ENCODE data around the gene PLA2G2F.

The PLA2G2F gene, protein sequence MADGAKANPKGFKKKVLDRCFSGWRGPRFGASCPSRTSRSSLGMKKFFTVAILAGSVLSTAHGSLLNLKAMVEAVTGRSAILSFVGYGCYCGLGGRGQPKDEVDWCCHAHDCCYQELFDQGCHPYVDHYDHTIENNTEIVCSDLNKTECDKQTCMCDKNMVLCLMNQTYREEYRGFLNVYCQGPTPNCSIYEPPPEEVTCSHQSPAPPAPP

DNA sequence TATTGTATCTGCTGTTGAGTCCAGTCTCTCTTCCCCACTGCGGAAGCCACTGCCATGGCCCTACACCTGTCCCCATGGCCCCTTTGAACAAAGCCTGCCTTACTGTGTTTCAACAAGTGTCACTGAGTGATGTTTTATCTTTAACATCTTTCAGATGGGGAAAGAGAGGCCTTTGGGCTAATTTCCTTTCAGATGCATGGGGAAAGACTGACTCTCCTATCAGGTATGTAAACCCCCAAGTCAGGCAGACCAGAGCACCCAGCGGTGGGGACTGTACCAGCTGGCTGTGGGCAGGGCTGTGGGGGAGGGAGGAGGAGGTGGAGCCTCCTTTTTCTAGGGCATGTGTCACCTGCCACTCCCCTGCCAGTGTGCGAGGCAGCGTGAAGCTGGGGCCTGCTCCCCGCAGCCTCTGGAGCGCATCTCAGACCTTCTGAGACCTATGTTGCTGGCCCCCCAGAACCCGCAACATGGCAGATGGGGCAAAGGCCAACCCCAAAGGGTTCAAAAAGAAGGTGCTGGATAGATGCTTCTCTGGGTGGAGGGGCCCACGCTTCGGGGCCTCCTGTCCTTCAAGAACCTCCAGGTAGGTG lies at the start of gene PLA2G2F:
PLA2G2F (plus strand) TSS at position 363 of the 590 bp plus-strand sequence; CDS start at position 468, 105 bp downstream.
- no peak for DNase-seq (ENCODE audit: low read depth in 2 of 2)

DNA sequence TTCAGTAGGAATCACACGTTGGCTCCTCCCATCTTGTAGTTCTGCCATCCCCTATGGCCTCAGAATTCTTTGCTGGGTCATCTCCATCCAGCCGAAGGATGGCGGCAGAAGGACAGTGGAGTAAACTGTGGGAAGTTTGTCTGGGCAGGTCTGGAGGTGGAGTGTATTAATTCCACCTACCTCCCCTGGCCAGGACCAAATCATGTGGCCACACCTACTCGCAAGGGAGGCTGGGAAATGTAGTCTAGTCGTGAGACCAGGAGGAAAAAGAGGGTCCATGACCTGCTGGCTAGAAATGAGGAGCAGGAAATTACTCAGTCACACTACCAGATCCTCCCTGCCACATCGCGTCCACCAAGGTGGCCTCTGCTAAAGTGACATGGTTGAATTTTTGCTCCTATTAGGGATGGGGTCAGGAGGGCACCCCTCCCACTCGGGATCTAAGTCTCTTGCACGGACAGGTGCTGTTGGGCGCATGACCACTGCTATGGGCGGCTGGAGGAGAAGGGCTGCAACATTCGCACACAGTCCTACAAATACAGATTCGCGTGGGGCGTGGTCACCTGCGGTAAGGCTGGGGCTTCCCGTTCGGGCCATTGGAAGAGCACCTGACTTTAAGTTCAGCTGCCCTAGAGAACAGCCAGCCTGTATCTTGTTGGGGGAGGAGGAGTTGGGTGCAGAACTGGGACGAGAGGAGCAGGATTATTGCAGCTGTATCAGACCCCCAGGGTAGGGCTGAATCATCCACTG lies 49.6 kb upstream of the PLA2G2F start:
- DNase-seq (ENCODE audit: low read depth in 2 of 2): no peak

DNA sequence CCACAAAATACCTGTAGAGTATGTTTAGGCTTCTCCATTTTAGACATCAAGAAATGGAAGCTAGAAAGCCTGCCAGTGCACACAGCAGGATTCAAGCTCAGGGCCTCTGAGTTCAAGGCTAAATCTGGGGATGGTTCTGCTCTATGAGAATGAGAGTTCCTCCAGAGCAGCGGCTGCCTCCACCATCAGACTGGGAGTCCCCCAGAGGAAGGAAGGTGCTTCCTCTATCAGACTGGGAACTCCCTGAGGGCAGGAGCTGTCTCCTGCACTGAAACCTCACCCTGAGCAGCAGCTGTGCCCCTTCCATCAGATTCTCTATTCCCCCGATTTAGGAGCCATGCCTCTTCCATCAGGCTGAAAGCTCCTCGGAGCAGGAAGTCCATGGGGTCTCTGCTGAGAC lies 49.0 kb upstream of the PLA2G2F start:
- no peak for DNase-seq (ENCODE audit: low read depth in 2 of 2)

DNA sequence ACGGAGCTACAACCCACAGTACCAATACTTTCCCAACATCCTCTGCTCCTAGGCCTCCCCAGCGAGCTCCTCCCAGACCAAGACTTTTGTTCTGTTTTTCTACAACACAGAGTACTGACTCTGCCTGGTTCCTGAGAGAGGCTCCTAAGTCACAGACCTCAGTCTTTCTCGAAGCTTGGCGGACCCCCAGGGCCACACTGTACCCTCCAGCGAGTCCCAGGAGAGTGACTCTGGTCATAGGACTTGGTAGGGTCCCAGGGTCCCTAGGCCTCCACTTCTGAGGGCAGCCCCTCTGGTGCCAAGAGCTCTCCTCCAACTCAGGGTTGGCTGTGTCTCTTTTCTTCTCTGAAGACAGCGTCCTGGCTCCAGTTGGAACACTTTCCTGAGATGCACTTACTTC lies 48.5 kb upstream of the PLA2G2F start:
- no peak for DNase-seq (ENCODE audit: low read depth in 2 of 2)

DNA sequence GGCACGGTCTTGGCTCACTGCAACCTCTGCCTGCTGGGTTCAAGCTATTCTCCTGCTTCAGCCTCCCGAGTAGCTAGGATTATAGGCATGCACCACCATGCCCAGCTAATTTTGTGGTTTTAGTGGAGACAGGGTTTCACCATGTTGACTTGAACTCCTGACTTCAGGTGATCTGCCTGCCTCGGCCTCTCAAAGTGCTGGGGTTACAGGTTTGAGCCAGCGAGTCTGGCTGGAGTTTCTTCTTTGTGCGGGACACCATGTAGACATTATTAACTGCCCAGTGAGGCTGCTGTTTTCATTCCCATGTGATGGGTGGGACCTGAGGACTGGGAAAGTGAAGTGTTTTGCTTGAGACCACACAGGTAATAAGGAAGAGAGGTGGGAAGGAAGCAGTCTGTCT lies 45.8 kb upstream of the PLA2G2F start:
- DNase-seq (ENCODE audit: low read depth in 2 of 2): no peak

DNA sequence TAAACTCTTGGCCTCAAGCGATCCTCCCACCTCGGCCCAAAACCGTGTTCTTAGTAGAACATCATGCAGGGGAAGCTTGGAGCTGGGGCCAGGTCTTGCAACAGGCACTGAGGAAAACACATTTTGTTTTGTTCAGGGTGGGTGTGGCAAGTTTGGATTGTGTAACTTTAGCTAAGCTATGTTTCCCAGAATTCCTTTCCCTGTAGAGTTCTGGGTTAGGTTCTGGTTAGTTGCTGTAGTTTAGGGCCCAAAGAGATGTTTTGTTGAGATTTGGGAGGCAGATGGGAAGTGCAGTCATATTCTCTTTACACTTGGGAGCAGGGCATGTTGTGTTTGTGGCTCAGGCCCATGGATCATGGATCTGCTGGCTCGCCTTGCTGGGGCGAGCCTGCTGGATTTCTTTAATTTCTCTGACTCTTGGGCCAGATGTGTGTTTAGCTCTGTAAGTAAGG lies 45.2 kb upstream of the PLA2G2F start:
- DNase-seq (ENCODE audit: low read depth in 2 of 2): no peak

DNA sequence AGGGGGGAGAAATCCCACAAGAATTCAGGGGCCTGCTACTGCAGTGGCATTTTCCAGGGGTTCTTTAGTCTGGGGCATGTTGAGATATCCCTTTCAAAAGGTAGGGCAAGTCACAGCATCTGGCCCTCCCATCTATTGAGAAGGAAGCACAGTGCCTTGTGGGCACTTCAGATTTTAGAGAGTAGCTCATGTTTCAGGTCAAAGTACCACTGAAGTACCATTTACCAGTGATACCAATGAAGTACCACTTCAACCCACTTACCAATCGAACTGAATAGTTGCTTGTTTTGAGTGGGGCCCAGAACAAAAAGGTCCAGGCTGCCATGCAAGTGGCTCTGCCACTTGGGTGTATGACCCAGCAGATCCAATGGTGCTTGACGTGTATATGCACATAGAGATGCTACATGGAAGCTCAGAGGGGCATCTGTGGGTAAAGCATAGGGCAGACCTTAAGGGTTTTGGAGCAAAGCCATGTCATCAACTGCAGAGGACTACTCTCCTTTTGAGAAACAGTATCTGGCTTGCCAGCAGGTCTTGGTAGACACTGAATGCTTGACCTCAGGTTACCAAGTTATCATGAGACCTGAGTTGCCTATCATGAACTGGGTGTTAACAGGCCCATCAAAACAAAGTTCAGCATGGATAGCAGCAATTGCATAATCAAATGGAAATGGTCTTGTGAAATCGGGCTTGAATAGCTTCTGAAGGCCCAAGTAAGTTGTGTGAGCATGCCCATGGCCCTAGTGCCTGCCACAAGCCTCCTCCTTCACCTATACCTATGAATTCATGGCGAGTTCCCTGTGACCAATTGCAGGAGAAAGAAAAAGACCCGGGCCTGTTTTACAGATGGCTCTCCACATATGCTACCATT lies 43.3 kb upstream of the PLA2G2F start:
- DNase-seq (ENCODE audit: low read depth in 2 of 2): no peak

DNA sequence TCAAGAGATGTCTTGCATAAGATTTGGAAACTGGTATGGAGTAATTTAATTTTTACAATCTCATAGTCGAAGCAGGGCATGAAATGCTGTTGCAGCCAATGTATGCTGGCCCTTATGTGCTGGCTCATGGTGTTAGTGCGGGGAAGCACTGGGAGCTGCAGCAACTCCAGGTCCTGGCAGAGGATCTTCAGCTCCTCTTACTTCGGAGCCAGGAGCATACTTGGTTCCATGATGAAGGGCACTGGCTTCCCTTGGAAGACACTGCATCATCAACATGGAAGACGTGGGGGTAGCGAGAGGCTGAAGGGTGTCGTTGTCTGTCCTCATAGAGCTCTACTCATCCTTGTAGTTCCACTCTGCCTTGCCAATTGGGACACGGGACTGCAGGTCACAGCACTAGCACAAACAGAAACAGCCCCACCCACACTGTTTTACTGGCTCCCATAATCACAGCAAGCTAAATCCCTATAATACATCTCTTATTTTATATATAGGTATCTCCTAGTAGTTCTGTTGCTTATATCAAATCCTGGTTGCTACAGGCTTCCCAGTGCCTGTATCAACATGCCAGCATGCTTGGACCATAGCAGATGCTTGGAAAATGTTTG lies 42.2 kb upstream of the PLA2G2F start:
- no peak for DNase-seq (ENCODE audit: low read depth in 2 of 2)

DNA sequence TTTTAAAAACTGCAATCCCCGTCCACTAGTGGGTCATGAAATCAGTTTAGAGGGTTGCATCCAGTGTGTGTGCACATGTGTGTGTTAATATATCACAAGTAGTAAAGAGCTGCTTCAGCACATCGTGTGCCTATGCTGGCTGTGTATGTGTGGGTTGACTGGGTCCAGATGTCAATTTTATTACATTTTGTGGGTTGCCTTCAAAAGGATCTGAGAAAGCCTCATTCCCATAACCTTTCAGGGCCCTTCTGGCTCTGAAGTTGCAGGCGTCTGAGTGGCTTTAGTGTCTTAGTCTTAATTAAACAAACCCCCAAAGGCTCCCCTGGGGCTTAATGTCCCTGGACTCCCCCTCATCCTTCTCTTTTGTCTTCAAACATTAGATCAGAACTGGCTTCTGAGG lies 39.6 kb upstream of the PLA2G2F start:
- no peak for DNase-seq (ENCODE audit: low read depth in 2 of 2)

DNA sequence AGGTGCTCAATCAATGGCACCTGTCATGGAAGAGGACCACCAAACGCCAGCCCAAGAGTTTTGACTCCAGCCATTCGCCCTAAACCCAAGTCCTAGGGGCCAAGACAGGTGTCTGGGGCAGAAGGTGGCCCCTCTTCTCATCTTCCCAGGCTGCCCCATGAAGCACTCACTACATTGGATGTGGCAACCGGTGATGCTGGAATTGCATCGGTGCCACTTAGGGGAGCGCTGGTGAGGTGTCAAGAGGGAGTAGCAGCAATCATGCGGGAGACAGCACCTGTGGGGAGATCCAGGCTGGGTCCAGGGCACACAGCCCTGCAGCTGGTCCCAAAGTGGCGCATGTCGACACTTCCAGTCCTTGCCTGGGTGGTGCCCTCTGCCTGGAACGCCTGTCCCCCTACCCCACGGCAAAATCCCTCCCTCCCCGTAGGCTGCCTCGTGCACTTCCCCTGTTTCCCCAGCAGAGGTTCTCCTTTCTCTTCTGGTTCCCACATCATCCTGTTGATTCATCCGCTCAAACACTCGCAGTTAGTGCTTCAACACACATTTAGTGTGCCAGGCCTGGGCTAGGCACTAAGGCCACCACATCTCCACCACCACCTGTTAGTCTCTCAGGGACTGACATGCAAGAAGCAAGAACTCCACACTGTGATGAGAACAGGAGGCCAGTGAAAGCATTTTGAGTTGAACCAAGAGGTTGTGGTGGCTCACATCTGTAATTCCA lies 38.3 kb upstream of the PLA2G2F start:
- DNase-seq (ENCODE audit: low read depth in 2 of 2): no peak

DNA sequence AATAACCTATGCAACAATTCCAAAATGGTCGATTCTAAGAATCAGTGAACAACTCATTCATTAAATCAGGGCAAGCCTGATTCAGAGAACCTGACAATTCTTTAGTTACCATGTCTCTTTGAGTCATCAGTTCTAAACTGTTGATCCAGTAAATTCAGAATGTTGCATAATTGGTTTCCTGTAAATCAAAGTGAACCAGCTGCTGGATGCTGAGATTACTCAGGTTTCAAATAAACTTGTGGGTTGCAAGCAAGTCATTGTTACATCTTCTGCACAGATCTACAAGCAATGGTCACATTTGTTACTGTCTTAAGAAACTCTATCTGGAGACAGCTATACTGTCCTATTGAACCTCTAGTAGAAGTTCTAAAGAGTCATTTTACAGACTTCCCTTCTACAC lies 36.2 kb upstream of the PLA2G2F start:
- DNase-seq (ENCODE audit: low read depth in 2 of 2): no peak

DNA sequence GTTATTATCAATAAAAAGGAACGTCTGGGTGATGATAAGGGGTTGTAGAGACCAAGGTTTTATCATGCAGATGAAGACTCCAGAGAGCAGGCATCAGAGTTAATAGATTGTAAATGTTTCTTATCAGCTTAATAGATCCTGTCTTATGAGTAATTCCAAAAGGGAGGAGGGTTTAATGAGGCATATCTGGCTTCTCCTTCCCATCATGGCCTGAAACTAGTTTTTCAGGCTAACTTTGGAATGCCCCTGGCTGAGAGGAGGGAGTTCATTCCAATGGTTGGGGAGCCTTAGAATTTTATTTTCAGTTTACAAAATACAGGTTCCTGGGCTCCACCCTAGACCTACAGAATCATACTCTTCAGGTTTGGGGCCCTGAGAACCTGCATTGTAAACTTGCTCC lies 33.3 kb upstream of the PLA2G2F start:
- no peak for DNase-seq (ENCODE audit: low read depth in 2 of 2)

DNA sequence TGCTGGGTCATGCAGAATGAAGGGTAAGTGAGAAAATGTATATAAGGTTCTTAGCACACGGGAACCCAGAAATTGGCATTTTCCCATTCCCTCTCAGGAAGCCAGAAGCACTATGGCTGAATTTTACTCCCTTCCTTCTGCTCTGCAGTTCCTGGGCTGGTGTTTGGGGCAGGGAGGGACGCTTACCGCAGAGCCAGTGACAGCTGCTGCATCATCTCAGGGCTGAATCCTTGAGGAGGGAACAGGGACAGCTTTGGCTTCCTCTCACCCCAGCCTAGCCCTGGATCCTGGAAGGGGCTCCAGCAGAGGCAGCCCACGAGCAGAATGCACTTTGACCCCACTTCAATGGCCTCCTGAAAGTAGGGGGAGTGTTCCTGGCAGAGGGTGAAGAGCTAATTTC lies 31.8 kb upstream of the PLA2G2F start:
- DNase-seq (ENCODE audit: low read depth in 2 of 2): no peak

DNA sequence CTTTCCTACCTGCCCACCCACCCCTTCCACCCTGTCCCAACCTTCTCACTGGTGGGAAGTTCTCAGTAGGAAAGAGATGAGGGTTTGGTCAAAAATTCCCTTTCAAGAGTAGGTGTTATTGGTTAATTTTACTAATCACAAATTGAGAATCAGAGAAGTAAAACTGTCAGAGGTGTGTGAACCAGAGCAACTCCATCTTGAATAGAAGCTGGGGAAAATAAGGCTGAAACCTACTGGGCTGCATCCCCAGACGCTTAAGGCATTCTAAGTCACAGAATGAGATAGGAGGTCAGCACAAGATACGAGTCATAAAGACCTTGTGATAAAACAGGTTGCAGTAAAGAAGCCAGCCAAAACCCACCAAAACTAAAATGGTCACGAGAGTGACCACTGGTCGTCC lies 31.3 kb upstream of the PLA2G2F start:
- DNase-seq (ENCODE audit: low read depth in 2 of 2): no peak

DNA sequence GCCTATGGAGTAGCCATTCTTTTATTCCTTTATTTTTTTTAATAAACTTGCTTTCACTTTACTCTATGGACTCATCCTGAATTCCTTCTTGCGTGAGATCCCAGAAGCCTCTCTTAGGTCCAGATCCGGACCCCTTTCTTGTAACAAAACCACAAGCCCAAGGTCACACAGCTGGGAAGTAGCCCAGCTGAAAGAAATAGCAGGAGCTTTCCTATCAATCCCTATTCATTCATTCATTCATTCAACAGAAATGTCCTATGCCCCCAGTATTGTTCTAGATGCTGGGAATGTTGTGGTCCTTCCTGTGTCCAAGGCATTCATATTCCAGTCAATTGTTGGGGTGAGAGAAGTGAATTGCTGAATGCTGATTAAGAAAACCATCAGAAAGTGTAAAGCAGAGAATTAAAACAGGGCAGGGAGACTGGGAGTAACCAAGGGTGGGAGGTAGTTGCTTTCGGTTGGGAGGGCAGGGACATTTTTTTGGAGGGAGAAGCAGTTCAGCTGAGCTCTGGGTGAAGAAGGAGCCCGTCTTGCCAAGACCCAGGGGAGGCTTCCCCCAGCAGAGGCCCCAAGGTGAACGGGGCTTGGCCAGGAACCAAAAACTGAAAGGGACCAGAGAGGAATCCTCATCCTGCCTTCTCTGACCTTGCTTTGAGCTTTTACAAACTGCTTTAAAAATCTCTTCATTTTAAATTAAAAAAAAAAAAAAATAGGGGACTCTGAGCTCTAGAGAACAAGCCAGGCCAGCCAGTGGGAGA lies 30.6 kb upstream of the PLA2G2F start:
- DNase-seq (ENCODE audit: low read depth in 2 of 2): no peak

DNA sequence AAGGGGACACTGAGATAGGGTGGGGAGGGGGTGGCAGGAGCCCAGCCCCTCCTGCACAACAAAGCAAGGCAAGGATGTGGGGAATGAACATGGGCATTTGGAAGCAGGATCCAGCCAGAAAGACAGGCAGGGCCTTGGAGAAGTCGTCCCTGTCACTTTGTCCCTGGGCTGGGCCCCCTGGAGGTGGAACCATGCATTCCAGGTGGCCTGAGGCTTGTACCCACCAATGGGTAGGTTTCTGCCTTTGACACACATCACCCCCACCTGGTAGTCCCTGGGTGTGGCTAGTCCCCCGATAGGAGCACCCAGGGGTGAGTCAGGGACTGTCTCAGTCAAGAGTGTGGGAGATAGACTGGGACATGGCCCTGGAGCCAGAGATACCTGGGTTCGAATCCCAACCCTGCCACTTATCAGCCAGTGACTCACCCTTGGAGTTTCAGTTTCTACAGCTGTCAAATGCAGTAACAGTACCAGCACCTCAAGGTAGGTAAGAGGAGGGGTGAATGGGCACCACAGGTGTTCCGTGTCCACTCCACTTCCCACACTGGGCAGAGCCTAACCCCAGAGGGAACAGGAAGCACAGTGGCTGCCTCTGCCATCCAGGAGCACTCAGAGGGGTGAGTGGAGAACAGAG lies 29.8 kb upstream of the PLA2G2F start:
- no peak for DNase-seq (ENCODE audit: low read depth in 2 of 2)

DNA sequence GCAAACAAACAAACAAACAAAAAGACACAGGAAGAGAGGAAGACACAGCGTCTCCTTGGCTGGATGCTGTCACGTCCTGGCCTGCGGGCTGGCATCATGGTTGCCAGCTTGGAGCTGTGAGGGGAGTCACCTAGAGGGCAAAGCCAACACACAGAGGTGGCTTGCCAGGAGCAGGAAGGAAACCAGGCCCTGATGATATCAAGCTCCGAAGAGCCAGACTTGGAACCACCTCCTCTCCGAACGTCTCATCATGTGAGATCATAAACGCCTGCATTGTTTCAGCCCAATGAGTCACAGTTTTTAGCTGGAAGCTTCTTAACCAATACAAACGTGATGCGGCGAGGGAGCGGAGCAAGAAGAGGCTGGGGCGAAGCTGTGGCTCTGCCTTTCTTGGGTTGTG lies 28.4 kb upstream of the PLA2G2F start:
- DNase-seq (ENCODE audit: low read depth in 2 of 2): no peak

DNA sequence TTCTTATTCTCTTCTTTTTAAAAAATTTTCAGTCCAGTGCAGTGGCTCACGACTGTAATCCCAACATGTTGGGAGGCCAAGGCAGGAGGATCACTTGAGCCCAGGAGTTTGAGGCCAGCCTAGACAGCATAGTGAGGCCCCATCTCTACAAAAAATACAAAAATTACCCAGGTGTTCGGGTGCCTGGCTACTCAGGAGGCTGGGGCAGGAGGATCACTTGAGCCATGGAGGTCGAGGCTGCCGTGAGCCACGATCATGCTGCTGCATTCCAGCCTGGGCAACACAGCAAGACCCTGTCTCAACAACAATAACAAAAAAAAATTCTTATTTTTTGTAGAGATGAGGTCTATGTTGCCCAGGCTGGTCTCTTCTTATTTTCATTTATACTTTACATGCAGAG lies 27.7 kb upstream of the PLA2G2F start:
- no peak for DNase-seq (ENCODE audit: low read depth in 2 of 2)

DNA sequence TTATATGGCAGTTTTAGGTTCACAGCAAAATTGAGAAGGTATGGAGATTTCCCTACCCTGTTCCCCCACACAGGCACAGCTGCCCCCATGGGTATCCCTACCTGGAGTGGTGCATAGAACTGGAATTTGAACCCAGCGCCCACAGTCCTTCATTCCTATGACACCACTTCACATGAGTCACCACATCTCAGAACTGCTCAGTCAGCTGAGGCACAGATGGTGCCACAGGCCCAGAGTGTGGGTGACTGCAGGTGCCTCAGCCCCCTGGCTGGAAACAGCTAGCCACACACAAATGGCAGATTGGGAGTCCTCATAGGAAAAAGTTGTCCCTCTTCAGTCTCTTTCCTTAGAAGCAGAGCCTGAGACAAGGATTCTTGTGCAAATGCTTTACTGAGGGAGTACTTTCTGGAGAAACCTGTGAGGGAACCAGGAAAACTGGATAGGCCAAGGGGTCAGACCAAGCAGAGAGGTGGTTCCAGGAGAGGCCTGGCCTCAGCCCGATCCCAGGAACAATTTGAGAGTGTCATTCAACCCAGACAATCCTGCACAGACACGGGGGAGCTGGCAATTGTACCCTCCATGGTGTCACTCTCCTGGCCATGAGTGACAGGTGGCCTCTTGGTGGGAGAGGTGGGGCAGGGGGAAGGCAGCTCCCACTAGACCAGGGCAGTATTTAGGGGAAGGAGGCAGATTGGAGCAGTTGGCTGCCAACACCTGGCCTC lies 26.7 kb upstream of the PLA2G2F start:
- no peak for DNase-seq (ENCODE audit: low read depth in 2 of 2)

Measured in stimulated activated CD8-positive, alpha-beta memory T cell treated with anti-CD3 and anti-CD28 coated beads, Interleukin-15, amount 100 ng/mL, for 4 hours (primary cell).